Measurements from ENCODE around the gene CTDSPL2. TPM values are rescaled to one million over a fixed set of nuclear protein-coding genes. Genes with fewer than 3 reads are reported as not detected.

The CTDSPL2 gene
- polyA plus RNA-seq, 1 experiment: 35.0 TPM

DNA sequence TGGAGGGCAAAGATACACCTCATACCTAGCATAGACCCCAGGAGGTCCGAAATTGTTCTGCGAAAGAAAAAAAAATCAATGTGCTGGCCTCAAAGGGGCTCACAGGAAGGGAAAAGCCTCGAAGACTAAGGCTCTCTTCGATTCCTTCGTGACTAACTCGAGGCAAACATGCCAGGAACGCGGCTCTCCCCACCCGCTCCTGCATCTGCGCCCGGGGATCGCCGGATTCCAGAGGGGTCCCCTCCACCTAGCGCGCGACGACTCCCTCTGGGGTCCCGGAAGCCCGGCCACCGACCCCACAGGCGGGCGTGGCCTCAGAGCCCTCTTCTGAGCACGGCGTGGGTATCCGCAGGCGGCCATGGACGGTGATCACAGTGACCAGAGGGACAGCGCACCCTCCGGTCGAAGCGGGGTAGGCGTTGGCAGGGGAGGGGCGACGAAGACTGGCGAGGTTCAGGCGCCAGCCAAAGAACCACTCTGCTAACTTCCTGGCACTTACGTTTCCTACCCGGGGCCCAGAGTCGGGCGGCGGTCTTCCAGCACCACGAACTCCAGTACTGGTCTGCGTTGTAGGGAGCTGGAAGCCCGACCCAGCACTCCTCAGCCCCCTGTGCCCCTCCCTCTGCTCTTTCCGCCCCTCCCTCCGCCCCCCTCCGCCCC is 109.0 kb downstream of the CTDSPL2 start:
- H3K27me3 ChIP-seq (ENCODE audit: control insufficient read depth, insufficient read depth, low read length): no peaks in the 10 kb centered on the region
- ChIA-PET POLR2A (interaction anchor here (0.6 to 1.2 kb wide), 4 partner anchors 8 to 786 kb away, joined by 4 to 7 read pairs (median 7); partner anchors contain the start of gene CTDSPL2), CTCF (interaction anchor here (0.9 to 1.0 kb wide), 2 partner anchors 9 to 109 kb away, joined by 3 read pairs; partner anchors contain the start of gene CTDSPL2)
- TF ChIP-seq, protein P1, sequence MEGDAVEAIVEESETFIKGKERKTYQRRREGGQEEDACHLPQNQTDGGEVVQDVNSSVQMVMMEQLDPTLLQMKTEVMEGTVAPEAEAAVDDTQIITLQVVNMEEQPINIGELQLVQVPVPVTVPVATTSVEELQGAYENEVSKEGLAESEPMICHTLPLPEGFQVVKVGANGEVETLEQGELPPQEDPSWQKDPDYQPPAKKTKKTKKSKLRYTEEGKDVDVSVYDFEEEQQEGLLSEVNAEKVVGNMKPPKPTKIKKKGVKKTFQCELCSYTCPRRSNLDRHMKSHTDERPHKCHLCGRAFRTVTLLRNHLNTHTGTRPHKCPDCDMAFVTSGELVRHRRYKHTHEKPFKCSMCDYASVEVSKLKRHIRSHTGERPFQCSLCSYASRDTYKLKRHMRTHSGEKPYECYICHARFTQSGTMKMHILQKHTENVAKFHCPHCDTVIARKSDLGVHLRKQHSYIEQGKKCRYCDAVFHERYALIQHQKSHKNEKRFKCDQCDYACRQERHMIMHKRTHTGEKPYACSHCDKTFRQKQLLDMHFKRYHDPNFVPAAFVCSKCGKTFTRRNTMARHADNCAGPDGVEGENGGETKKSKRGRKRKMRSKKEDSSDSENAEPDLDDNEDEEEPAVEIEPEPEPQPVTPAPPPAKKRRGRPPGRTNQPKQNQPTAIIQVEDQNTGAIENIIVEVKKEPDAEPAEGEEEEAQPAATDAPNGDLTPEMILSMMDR (IDR thresholded peaks at IDR 0.05; ENCODE audit: insufficient read depth, low read depth, low read length): peak; percentile 70
- H3K4me3 ChIP-seq (ENCODE audit: low read depth, low read length): peak overlapping the region; percentile 63
- DNase-seq (ENCODE audit: low read depth): peak; percentile 15
- no peaks in the 10 kb centered on the region for H3K36me3 ChIP-seq (ENCODE audit: control insufficient read depth, insufficient read depth, low read length)

DNA sequence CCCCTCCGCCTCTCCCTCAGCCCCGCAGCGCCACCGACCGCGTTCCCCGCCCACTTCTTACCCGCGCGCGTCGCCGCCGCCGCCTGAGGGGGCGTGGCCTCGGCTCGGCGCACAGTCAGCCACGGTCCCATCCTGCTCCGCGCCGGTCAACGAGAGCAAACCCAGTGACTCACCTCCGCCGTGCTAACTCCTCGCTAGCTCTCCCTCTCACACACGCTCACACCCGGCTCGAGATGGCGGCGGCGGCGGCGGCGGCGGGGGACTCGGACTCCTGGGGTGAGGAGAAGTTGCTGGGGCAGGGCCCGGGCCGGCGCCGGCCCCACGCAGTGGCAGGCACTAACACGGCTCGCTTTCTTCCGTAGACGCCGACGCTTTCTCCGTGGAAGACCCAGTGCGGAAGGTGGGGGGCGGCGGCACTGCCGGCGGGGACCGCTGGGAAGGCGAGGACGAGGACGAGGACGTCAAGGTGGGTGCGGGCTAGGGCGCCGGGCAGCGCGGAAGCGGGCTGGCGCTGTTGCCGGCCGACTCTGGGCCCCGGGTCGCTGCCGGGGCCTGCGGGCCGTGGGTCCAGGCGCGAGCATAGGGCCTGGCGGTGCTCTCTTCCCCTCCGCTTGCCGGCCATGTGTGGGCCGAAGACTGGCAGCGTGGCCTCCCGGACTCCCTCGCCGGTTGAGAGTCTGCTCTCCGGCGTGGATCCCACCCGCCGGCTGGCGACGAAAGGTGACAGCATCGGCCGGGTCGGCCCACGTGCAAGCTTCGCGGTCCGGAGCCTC is 109.7 kb downstream of the CTDSPL2 start, which contains the start of gene EIF3J:
TSS of gene EIF3J (plus strand) at position 186 of the 773 bp plus-strand sequence. CDS start at position 234, 48 bp downstream.
- Histone ChIP-seq H3K27me3 (ENCODE audit: control insufficient read depth, insufficient read depth, low read length) (no peaks in the 10 kb centered on the region), H3K4me3 (ENCODE audit: low read depth, low read length) (peak within 1 kb of the TSS; percentile 92), H3K36me3 (ENCODE audit: control insufficient read depth, insufficient read depth, low read length) (no peaks in the 10 kb centered on the region)
- ChIA-PET CTCF (interaction anchor here (0.7 to 1.0 kb wide), 3 partner anchors 9 to 110 kb away, joined by 3 read pairs; partner anchors contain the start of gene CTDSPL2), POLR2A (interaction anchor here (0.5 to 1.2 kb wide), 5 partner anchors 9 to 786 kb away, joined by 3 to 7 read pairs (median 7); partner anchors contain the start of gene CTDSPL2)
- TF ChIP-seq, protein P1 (IDR thresholded peaks at IDR 0.05; ENCODE audit: insufficient read depth, low read depth, low read length): no peak
- peak; percentile 77 for DNase-seq (ENCODE audit: low read depth)

DNA sequence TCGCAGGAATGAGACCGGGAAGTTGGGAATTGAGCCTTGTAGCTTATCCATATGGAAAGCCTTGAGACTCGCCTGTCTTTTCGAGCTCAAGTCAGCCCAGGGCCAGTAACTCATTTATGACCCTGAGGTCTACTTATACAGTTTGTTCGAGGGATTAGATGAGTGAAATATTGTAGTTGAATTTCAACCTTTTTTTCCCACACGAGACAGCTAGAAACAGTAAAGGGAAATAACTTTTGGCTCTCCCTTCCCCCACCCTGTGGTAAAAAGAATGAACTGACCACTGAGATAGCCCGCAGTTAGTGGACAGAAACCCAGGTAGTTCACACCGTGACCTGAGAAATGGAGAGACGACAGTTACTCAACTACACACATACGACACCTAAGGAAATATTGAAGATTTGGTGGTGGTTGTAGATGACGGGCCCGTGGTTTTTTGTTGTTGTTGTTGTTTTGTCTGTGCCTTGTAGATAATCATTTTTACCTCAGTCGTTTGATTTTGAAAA is 110.4 kb downstream of the CTDSPL2 start:
- ChIA-PET CTCF (interaction anchor here (0.7 to 1.0 kb wide), 2 partner anchors 8 to 16 kb away, joined by 3 read pairs; no protein-coding TSS in a partner anchor), POLR2A (interaction anchor here (0.5 to 1.2 kb wide), 2 partner anchors 8 to 111 kb away, joined by 3 to 7 read pairs; no protein-coding TSS in a partner anchor)
- no peak for DNase-seq (ENCODE audit: low read depth)
- TF ChIP-seq, protein P1 (IDR thresholded peaks at IDR 0.05; ENCODE audit: insufficient read depth, low read depth, low read length): no peak
- peak overlapping the region; percentile 92 for H3K4me3 ChIP-seq (ENCODE audit: low read depth, low read length)
- H3K36me3 ChIP-seq (ENCODE audit: control insufficient read depth, insufficient read depth, low read length): no peaks in the 10 kb centered on the region
- no peaks in the 10 kb centered on the region for H3K27me3 ChIP-seq (ENCODE audit: control insufficient read depth, insufficient read depth, low read length)

DNA sequence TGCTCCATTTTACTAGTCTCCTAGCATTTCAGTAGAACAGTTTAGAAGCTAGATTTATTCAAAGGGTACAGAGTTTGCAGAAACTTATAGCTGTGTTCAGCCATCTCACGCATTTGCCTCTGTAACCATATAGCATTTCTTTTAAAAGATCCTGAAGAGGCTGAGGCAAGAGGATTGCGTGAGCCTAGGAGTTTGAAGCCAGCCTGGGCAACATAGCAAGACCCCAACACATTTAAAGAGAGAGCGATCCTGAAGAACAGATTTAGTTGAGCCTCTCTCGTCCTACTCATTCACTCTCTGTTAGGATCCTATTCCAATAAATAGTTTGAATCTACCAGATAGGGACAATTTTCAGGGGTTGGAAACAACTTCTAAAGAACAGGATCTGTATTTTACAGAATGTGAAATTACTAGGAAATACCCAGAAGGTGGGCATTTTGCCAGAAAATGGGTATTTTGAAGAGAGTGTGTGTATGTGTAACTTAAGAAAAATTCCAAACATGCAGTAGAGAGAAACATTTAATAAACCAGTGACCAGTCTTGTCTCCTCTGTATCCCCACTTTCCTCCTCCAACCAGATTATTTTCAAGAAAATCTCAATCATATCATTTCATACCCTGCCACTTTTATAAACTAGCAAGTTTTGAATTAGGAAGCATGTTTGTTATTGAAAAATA is 114.0 kb downstream of the CTDSPL2 start:
- TF ChIP-seq, protein P1 (IDR thresholded peaks at IDR 0.05; ENCODE audit: insufficient read depth, low read depth, low read length): no peak
- peak; percentile 41 for DNase-seq (ENCODE audit: low read depth)
- no peak overlapping the region for H3K4me3 ChIP-seq (ENCODE audit: low read depth, low read length)
- CTCF ChIA-PET: no interaction called here
- no peaks in the 10 kb centered on the region; the same call in 1 of the 2 replicates for H3K36me3 ChIP-seq (ENCODE audit: control insufficient read depth, insufficient read depth, low read length)
- POLR2A ChIA-PET: no interaction called here
- H3K27me3 ChIP-seq (ENCODE audit: control insufficient read depth, insufficient read depth, low read length): no peaks in the 10 kb centered on the region
